ENCODE data around the gene STPG4.
"Not testable (repeated sequence)": the region's sequence is repeated elsewhere in the genome, so short reads cannot be mapped to it uniquely, and the experiment has no call there.

The STPG4 gene

DNA sequence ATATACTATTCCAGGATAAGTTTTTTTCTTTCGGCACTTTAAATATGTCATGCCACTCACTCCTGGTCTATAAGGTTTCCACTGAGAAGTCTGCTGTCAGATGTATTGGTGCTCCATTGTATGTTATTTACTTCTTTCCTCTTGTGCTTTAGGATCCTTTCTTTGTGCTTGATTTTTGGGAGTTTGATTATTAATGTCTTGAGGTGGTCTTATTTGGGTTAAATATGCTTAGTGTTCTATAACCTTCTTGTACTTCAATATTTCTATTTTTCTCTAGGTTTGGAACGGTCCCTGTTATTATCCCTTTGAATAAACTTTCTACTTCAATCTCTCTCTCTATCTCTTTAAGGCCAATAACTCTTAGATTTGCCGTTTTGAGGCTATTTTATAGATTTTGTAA lies 28.3 kb downstream of the STPG4 start:
- no peaks in the 10 kb centered on the region for H3K4me1 ChIP-seq (ENCODE audit: control insufficient read depth, insufficient read depth, low read length)
- H3K9me3 ChIP-seq (ENCODE audit: control insufficient read depth, insufficient read depth, low read depth, low read length): no peaks in the 10 kb centered on the region
- ChIA-PET CTCF (interaction anchor here (0.6 to 0.7 kb wide), 2 partner anchors 146 to 236 kb away, joined by 3 read pairs; no protein-coding TSS in a partner anchor), POLR2A (no interaction called here)
- no peak overlapping the region for H3K4me3 ChIP-seq (ENCODE audit: low read depth, low read length)
- H3K27ac ChIP-seq (ENCODE audit: extremely low read depth, low read depth, low read length): no peak overlapping the region
- TF ChIP-seq ZNF48 (tag by site-specific recombination; IDR thresholded peaks at IDR 0.05) (no peak), ZBTB17 (tag by site-specific recombination; IDR thresholded peaks at IDR 0.05) (peak; percentile 78)
- no peaks in the 10 kb centered on the region for H3K36me3 ChIP-seq (ENCODE audit: control insufficient read depth in 2 of 2, insufficient read depth in 1 of 2, low read length in 2 of 2)

- H3K4me1 ChIP-seq (ENCODE audit: control insufficient read depth, insufficient read depth, low read length); H3K36me3 ChIP-seq (ENCODE audit: control insufficient read depth in 2 of 2, insufficient read depth in 1 of 2, low read length in 2 of 2); H3K4me3 ChIP-seq (ENCODE audit: low read depth, low read length); H3K9me3 ChIP-seq (ENCODE audit: control insufficient read depth, insufficient read depth, low read depth, low read length); POLR2A ChIA-PET; H3K27ac ChIP-seq (ENCODE audit: extremely low read depth, low read depth, low read length): not testable (repeated sequence)
- CTCF ChIA-PET: interaction anchor here (0.7 to 1.2 kb wide), 2 partner anchors 79 to 108 kb away, joined by 3 to 5 read pairs; no protein-coding TSS in a partner anchor
These were observed 30.4 kb downstream of the STPG4 start for GRCh38 chr2:47124740-47125139.

DNA sequence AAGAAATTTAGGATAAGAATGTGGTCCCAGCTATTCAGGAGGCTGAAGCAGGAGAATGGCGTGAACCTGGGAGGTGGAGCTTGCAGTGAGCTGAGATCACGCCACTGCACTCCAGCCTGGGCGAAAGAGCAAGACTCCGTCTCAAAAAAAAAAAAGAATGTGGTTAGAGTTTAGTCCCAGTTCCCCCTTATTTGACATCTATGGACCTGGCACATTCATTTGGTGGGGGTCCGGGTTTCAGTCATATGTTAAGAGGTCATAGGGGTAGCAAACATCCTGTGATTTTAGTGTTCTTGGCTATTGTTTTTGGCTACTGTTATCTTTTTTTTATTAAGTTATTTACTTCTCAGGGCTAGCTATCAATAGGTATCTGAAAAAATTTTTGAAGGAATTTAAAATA lies 34.7 kb downstream of the STPG4 start:
- not testable (repeated sequence) for H3K9me3 ChIP-seq (ENCODE audit: control insufficient read depth, insufficient read depth, low read depth, low read length); H3K36me3 ChIP-seq (ENCODE audit: control insufficient read depth in 2 of 2, insufficient read depth in 1 of 2, low read length in 2 of 2); H3K4me3 ChIP-seq (ENCODE audit: low read depth, low read length); H3K4me1 ChIP-seq (ENCODE audit: control insufficient read depth, insufficient read depth, low read length); H3K27ac ChIP-seq (ENCODE audit: extremely low read depth, low read depth, low read length)
- ChIA-PET POLR2A (interaction anchor here (0.7 kb wide), 1 partner anchor 736 kb away, joined by 3 read pairs; no protein-coding TSS in a partner anchor), CTCF (interaction anchor here (0.6 kb wide), 2 partner anchors 308 to 1039 kb away, joined by 3 read pairs; no protein-coding TSS in a partner anchor)

DNA sequence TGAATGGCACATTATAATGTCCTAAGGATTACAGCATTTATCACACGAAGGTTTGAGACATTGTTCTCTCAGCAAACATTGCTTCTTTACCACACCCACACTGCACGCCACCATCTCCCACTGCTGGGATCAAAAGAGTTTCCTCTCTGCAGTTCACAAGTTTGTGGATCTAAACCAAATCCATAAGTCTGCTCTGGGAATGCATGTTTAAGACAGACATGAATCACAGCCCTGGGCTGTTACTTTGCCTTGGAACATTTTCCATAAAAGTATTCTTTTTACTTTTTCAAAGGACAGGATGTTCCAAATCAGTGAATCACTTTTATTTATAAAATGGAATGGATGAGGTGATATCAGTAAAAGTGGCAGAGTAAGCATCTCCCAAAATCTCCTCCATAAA lies 36.1 kb downstream of the STPG4 start:
- no peaks in the 10 kb centered on the region for H3K4me1 ChIP-seq (ENCODE audit: control insufficient read depth, insufficient read depth, low read length)
- ChIA-PET CTCF (no interaction called here), POLR2A (no interaction called here)
- H3K4me3 ChIP-seq (ENCODE audit: low read depth, low read length): no peak overlapping the region
- no peaks in the 10 kb centered on the region for H3K36me3 ChIP-seq (ENCODE audit: control insufficient read depth in 2 of 2, insufficient read depth in 1 of 2, low read length in 2 of 2)
- no peaks in the 10 kb centered on the region for H3K9me3 ChIP-seq (ENCODE audit: control insufficient read depth, insufficient read depth, low read depth, low read length)
- no peak overlapping the region for H3K27ac ChIP-seq (ENCODE audit: extremely low read depth, low read depth, low read length)
- TF ChIP-seq ZNF837 (tag by site-specific recombination; IDR thresholded peaks at IDR 0.05): no peak
- no peak for TF ChIP-seq ZNF791 (tag by site-specific recombination; IDR thresholded peaks at IDR 0.05)
- TF ChIP-seq, protein P1, sequence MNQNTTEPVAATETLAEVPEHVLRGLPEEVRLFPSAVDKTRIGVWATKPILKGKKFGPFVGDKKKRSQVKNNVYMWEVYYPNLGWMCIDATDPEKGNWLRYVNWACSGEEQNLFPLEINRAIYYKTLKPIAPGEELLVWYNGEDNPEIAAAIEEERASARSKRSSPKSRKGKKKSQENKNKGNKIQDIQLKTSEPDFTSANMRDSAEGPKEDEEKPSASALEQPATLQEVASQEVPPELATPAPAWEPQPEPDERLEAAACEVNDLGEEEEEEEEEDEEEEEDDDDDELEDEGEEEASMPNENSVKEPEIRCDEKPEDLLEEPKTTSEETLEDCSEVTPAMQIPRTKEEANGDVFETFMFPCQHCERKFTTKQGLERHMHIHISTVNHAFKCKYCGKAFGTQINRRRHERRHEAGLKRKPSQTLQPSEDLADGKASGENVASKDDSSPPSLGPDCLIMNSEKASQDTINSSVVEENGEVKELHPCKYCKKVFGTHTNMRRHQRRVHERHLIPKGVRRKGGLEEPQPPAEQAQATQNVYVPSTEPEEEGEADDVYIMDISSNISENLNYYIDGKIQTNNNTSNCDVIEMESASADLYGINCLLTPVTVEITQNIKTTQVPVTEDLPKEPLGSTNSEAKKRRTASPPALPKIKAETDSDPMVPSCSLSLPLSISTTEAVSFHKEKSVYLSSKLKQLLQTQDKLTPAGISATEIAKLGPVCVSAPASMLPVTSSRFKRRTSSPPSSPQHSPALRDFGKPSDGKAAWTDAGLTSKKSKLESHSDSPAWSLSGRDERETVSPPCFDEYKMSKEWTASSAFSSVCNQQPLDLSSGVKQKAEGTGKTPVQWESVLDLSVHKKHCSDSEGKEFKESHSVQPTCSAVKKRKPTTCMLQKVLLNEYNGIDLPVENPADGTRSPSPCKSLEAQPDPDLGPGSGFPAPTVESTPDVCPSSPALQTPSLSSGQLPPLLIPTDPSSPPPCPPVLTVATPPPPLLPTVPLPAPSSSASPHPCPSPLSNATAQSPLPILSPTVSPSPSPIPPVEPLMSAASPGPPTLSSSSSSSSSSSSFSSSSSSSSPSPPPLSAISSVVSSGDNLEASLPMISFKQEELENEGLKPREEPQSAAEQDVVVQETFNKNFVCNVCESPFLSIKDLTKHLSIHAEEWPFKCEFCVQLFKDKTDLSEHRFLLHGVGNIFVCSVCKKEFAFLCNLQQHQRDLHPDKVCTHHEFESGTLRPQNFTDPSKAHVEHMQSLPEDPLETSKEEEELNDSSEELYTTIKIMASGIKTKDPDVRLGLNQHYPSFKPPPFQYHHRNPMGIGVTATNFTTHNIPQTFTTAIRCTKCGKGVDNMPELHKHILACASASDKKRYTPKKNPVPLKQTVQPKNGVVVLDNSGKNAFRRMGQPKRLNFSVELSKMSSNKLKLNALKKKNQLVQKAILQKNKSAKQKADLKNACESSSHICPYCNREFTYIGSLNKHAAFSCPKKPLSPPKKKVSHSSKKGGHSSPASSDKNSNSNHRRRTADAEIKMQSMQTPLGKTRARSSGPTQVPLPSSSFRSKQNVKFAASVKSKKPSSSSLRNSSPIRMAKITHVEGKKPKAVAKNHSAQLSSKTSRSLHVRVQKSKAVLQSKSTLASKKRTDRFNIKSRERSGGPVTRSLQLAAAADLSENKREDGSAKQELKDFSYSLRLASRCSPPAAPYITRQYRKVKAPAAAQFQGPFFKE (tag by site-specific recombination; IDR thresholded peaks at IDR 0.05; ENCODE audit: borderline replicate concordance): no peak
- TF ChIP-seq ZBTB21 (tag by site-specific recombination; IDR thresholded peaks at IDR 0.05): no peak
- TF ChIP-seq ZNF169 (tag by site-specific recombination; IDR thresholded peaks at IDR 0.05): no peak
- TF ChIP-seq PATZ1 (tag by site-specific recombination; IDR thresholded peaks at IDR 0.05): no peak
- TF ChIP-seq SETDB1 (IDR thresholded peaks at IDR 0.05; ENCODE audit: insufficient read length, low read length): no peak
- TF ChIP-seq ZBTB8A (tag by site-specific recombination; IDR thresholded peaks at IDR 0.05): no peak
- TF ChIP-seq ZNF529 (tag by site-specific recombination; IDR thresholded peaks at IDR 0.05; ENCODE audit: insufficient replicate concordance): no peak
- no peak for TF ChIP-seq ZNF596 (tag by site-specific recombination; IDR thresholded peaks at IDR 0.05)
- TF ChIP-seq, protein P2, sequence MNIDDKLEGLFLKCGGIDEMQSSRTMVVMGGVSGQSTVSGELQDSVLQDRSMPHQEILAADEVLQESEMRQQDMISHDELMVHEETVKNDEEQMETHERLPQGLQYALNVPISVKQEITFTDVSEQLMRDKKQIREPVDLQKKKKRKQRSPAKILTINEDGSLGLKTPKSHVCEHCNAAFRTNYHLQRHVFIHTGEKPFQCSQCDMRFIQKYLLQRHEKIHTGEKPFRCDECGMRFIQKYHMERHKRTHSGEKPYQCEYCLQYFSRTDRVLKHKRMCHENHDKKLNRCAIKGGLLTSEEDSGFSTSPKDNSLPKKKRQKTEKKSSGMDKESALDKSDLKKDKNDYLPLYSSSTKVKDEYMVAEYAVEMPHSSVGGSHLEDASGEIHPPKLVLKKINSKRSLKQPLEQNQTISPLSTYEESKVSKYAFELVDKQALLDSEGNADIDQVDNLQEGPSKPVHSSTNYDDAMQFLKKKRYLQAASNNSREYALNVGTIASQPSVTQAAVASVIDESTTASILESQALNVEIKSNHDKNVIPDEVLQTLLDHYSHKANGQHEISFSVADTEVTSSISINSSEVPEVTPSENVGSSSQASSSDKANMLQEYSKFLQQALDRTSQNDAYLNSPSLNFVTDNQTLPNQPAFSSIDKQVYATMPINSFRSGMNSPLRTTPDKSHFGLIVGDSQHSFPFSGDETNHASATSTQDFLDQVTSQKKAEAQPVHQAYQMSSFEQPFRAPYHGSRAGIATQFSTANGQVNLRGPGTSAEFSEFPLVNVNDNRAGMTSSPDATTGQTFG (tag by site-specific recombination; IDR thresholded peaks at IDR 0.05; ENCODE audit: borderline replicate concordance): no peak
- TF ChIP-seq, protein P3, sequence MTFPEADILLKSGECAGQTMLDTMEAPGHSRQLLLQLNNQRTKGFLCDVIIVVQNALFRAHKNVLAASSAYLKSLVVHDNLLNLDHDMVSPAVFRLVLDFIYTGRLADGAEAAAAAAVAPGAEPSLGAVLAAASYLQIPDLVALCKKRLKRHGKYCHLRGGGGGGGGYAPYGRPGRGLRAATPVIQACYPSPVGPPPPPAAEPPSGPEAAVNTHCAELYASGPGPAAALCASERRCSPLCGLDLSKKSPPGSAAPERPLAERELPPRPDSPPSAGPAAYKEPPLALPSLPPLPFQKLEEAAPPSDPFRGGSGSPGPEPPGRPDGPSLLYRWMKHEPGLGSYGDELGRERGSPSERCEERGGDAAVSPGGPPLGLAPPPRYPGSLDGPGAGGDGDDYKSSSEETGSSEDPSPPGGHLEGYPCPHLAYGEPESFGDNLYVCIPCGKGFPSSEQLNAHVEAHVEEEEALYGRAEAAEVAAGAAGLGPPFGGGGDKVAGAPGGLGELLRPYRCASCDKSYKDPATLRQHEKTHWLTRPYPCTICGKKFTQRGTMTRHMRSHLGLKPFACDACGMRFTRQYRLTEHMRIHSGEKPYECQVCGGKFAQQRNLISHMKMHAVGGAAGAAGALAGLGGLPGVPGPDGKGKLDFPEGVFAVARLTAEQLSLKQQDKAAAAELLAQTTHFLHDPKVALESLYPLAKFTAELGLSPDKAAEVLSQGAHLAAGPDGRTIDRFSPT (tag by site-specific recombination; IDR thresholded peaks at IDR 0.05): no peak
- no peak for TF ChIP-seq ZFP41 (tag by site-specific recombination; IDR thresholded peaks at IDR 0.05; ENCODE audit: borderline replicate concordance)

Data from HEK293 (cell line).